NCI-H146 treated with DMSO at 0.1 percent for 48 hours (cell line): ENCODE data around the gene SETD3.
A peak's percentile ranks its signal among the peaks of the same experiment; 100 is the strongest.

ENCODE experiments used
- DNase-seq: peaks from one replicate; lab custom pipeline; 2025; ENCODE audit not compliant: unreplicated experiment; lab: John Stamatoyannopoulos, UW

Gene SETD3

GRCh38 chr14:99497894-99498293, 17.2 kb upstream of the SETD3 start:
- DNase-seq, result no peak

- DNase-seq, result no peak
Observed at GRCh38 chr14:99497341-99497740, 16.7 kb upstream of the SETD3 start.

- no peak for DNase-seq
Observed at GRCh38 chr14:99484106-99484505, 3.4 kb upstream of the SETD3 start.

GRCh38 chr14:99481745-99482099, 1.1 kb upstream of the SETD3 start:
- no peak for DNase-seq

GRCh38 chr14:99480917-99481744, 472 bp upstream of the SETD3 start, which contains the start of gene CCNK:
Gene CCNK (plus strand): TSS chr14:99481409. CDS start chr14:99492678, 11,269 bp downstream.
- DNase-seq, result peak; percentile 96

GRCh38 chr14:99479160-99479905, 1.3 kb downstream of the SETD3 start:
- no peak for DNase-seq

GRCh38 chr14:99478128-99478527, 2.5 kb downstream of the SETD3 start:
- no peak for DNase-seq

- DNase-seq, result no peak
Observed at GRCh38 chr14:99476864-99477263, 3.8 kb downstream of the SETD3 start.

- DNase-seq, result no peak
Observed at GRCh38 chr14:99475660-99476059, 5.0 kb downstream of the SETD3 start.

- DNase-seq, result no peak
Observed at GRCh38 chr14:99475179-99475578, 5.5 kb downstream of the SETD3 start.

- DNase-seq, result no peak
Observed at GRCh38 chr14:99473458-99473857, 7.2 kb downstream of the SETD3 start.

- no peak for DNase-seq
Observed at GRCh38 chr14:99472937-99473336, 7.7 kb downstream of the SETD3 start.

- DNase-seq, result no peak
Observed at GRCh38 chr14:99471731-99472130, 8.9 kb downstream of the SETD3 start.

- no peak for DNase-seq
Observed at GRCh38 chr14:99468836-99469592, 11.6 kb downstream of the SETD3 start.

GRCh38 chr14:99468081-99468480, 12.6 kb downstream of the SETD3 start:
- no peak for DNase-seq

GRCh38 chr14:99467336-99468078, 13.2 kb downstream of the SETD3 start:
- DNase-seq, result no peak

GRCh38 chr14:99466758-99467157, 13.9 kb downstream of the SETD3 start:
- no peak for DNase-seq

GRCh38 chr14:99465288-99465687, 15.4 kb downstream of the SETD3 start:
- DNase-seq, result no peak

GRCh38 chr14:99463974-99464373, 16.7 kb downstream of the SETD3 start:
- no peak for DNase-seq

- DNase-seq, result no peak
Observed at GRCh38 chr14:99462210-99462609, 18.4 kb downstream of the SETD3 start.
